NCI-H1930 (cell line): ENCODE measurements around the gene ERBB4.

Experiments used
- DNase-seq, 2 experiments: peaks; one replicate each; lab custom pipeline; 2025; lab: John Stamatoyannopoulos, UW

ERBB4 gene

GRCh38 chr2:212538305-212539071 lies at the start of gene ERBB4:
ERBB4 (minus strand) TSS chr2:212538802; CDS start chr2:212538530, 272 bp downstream.
- DNase-seq = no peak

- DNase-seq = no peak
These were observed 41.5 kb upstream of the ERBB4 start for GRCh38 chr2:212580117-212580516.

- DNase-seq = no peak
These were observed 17.7 kb upstream of the ERBB4 start for GRCh38 chr2:212556296-212556695.

- no peak for DNase-seq
These were observed 15.6 kb upstream of the ERBB4 start for GRCh38 chr2:212554233-212554632.

GRCh38 chr2:212549941-212550340 lies 11.3 kb upstream of the ERBB4 start:
- DNase-seq = no peak

GRCh38 chr2:212549463-212549862 lies 10.9 kb upstream of the ERBB4 start:
- no peak for DNase-seq

GRCh38 chr2:212548455-212548819 lies 9.8 kb upstream of the ERBB4 start:
- DNase-seq = no peak

- DNase-seq = no peak
These were observed 9.3 kb upstream of the ERBB4 start for GRCh38 chr2:212547716-212548454.

GRCh38 chr2:212546669-212547068 lies 8.1 kb upstream of the ERBB4 start:
- DNase-seq = no peak

GRCh38 chr2:212540341-212540740 lies 1.7 kb upstream of the ERBB4 start:
- no peak for DNase-seq

GRCh38 chr2:212539072-212539880 lies 674 bp upstream of the ERBB4 start:
- DNase-seq = no peak

- no peak for DNase-seq
These were observed 787 bp downstream of the ERBB4 start for GRCh38 chr2:212537726-212538304.

GRCh38 chr2:212536817-212537725 lies 1.5 kb downstream of the ERBB4 start:
- no peak for DNase-seq

GRCh38 chr2:212535996-212536816 lies 2.4 kb downstream of the ERBB4 start:
- DNase-seq = no peak

- DNase-seq = no peak
These were observed 4.3 kb downstream of the ERBB4 start for GRCh38 chr2:212534336-212534735.

GRCh38 chr2:212532585-212532984 lies 6.0 kb downstream of the ERBB4 start:
- DNase-seq = no peak

GRCh38 chr2:212532087-212532486 lies 6.5 kb downstream of the ERBB4 start:
- DNase-seq = no peak

- no peak for DNase-seq
These were observed 7.1 kb downstream of the ERBB4 start for GRCh38 chr2:212531499-212531898.

GRCh38 chr2:212530991-212531390 lies 7.6 kb downstream of the ERBB4 start:
- no peak for DNase-seq

- no peak for DNase-seq
These were observed 8.2 kb downstream of the ERBB4 start for GRCh38 chr2:212530373-212530772.
